HG03520 (cell line): ENCODE results near the gene DISC1.
A peak's percentile ranks its signal among the peaks of the same experiment; 100 is the strongest.
"Not testable (repeated sequence)": the region's sequence is repeated elsewhere in the genome, so short reads cannot be mapped to it uniquely, and the experiment has no call there.

Experiments
- ATAC-seq: cut with Tn5 transposase; IDR thresholded peaks from one replicate; pipeline ENCODE4 v1.9.1; 2021; ENCODE audit warnings: mild to moderate bottlenecking, moderate library complexity; ENCODE audit not compliant: unreplicated experiment

Gene DISC1

DNA sequence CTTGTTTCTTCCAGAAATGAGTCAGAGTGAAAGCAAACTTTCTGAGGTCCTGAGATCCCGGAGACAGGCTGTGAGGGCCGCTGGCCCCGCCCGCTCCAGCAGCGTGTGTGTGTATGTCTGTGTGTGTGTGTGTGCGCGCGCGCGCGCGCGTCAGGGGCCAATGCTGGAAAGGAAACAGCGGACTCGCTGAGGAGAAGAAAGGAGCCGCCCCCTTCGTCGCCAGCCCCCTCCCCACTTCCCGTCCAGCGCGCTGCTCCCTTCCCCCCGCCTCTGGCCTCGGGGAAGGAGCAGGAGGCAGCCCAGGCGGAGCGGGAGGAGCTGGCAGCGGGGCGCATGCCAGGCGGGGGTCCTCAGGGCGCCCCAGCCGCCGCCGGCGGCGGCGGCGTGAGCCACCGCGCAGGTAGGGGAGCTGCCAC lies at the start of gene DISC1:
DISC1 (plus strand) TSS at position 256 of the 416 bp plus-strand sequence; CDS start at position 334, 78 bp downstream.
- peak; percentile 59 for ATAC-seq

DNA sequence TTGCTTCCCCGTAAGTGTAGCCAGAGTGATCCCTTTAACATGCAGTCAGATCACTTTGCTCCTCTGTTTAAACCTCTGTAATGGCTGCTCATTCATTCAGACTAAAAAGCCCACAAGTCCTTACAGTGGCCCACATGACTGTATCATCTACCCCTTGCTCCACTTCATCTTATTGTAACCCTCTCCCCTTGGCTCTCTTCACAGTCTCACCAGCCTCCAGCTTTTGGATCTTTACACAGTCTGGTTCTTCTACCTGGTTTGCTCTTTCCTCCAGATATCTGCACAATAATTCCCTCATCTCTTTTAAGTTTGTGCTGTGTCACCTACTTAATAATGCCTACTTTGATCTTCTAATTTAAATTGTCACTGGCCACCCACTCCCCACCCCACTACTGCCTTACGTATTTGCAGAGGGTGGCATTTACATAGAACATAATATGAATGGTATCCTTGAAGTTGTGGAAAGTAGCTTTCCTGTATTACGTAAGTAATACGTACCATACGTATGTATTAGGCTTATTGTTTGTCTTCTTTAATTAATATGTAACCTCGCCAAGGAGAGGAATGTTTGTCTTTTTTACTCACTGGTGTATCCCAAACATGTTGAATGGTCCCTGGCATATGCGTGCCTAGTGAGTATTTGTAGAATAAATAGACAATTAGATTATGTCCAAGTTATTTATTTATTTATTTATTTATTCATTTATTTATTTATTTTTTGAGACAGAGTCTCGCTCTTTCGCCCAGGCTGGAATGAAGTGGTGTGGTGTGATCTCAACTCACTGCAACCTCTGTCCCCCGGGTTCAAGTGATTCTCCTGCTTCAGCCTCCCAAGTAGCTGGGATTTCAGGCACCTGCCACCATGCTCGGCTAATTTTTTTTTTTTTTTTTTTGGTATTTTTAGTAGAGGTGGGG lies 49.5 kb upstream of the DISC1 start:
- ATAC-seq = no peak

DNA sequence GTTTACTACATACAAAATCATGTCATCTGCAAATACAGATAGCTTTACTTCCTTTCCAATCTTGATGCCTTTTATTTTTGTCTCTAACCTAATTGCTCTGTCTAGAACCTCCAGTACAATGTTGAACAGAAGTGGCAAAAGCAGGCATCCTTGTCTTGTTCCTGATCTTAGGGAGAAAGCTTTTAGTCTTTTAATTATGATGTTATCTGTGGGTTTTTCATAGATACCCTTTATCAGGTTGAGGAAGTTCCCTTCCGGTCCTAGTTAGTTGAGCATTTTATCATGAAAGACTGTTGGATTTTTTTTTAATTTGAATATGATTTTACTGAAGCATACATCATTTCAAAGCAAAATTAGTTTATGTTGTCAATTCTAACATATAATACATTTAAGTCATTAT lies 45.7 kb upstream of the DISC1 start:
- ATAC-seq = no peak

DNA sequence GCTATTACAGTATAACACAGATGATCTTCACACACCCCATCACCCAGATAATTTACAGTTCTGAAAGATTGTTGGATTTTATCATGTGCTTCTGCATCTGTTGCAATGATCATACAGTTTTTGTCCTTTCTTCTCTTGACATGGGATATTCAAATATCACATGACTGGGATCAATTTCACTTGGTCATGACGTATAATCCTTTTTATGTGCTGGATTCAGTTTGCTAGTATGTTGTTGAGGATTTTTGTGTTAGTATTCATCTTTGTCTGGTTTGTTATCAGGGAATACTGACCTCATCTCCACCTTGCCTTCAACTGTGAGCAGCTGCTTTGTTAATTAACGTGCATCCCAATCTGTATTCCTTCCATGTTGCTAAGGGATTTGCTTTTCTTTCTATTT lies 44.7 kb upstream of the DISC1 start:
- ATAC-seq = no peak

DNA sequence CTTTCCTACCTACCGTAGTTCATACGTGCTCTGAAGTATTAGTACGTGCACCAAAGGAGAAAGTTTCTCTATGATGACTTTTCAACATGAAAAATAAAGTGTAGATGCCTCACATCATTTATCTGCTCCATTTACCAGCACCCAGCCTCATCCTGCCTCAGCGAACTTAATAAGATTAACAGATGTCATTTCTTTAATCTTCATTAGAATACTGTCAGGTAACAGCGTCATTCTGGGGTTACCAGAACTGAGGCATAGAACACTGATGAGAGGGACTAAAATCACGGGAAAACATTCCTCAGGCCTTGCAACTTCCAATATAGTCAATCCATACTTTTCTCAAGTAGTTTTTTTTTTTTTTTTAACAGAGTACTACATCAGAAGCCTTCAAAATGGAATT lies 43.2 kb upstream of the DISC1 start:
- ATAC-seq = no peak

DNA sequence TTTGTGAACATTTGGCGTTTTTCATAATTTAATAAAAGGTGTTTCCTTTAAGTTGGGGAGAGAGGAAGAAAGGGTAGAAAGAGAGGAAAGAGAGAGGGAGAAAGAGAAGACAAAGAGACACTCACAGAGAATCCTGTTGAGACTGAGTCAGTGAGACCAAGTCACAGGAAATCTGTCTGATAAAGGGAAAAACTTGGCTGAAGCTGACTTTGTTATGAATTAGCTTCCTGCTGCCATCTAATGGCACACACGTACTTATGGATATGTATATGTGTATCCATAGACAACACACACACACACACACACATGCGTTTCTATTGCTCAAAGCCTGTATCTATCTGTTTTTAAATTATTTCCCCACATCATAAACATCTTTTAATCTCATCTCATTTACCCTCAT lies 42.5 kb upstream of the DISC1 start:
- ATAC-seq = no peak

DNA sequence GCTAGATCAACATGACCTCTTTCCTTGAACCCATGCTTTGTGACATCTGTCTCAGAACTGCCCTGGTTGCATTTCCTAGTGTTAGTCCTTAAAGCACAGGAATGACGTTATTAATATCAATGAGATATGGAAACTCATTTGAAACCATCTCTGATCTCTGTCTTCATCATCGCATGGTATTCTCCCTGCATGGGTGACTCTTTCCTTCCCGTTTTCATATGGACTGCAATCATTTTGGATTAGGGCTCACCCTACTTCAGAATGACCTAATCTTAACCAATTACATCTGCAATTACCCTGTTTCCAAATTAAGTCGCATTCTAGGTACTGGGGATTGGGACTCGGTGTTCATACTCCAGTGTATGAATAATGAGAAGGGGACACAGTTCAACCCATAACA lies 41.7 kb upstream of the DISC1 start:
- ATAC-seq = no peak

DNA sequence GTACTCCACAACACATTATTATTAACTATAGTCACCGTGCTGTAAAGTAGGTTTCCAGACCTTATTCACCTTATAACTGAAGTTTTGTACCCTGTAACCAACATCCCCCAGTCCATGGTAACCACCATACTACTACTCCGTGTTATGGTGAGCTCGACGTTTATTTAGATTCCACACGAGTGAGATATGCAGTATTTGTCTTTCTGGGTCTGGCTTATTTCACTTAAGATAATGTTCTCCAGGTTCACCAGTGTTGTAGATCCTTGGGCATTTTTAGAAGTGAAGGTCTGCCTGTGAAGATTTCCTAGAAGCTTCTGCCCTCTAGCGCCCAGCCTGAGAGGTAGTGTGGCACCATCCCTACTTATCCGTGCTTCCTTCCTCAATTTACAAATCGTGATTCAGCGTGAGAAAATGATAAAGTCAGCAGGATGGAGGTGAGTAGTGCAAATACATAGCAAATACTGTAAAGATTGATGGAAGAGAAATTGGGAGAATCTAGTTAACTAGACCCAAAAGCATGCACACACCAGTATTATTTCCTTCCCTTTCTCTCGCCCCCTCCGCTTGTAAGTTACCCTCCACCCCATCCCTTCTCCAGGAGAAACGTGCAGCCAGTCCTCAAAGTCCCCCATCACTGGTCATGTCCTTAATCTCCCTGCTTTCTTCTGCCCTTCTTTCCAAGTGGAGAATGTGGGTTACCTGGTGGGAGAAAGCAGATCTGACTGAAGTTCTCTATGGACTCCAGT lies 36.0 kb upstream of the DISC1 start:
- ATAC-seq = peak; percentile 53

DNA sequence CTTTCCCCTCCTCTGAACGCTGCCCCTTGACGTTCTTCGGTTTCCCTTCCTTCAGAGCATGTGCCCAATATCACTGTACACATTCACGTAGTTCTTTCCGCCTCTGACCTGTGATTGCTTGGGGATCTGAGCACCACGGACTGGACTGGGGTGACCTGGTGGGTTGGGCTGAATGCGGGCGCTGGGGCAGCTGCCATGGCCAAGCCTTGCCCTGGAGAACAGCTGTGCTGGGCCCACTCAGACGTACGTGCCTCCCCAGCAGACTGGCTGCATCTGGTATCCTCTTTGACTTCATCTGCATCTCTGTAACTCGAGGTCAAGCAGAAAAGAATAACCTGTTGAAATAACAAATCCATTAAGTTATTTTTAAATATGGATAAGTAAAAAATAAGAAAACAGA lies 35.1 kb upstream of the DISC1 start:
- ATAC-seq = no peak

DNA sequence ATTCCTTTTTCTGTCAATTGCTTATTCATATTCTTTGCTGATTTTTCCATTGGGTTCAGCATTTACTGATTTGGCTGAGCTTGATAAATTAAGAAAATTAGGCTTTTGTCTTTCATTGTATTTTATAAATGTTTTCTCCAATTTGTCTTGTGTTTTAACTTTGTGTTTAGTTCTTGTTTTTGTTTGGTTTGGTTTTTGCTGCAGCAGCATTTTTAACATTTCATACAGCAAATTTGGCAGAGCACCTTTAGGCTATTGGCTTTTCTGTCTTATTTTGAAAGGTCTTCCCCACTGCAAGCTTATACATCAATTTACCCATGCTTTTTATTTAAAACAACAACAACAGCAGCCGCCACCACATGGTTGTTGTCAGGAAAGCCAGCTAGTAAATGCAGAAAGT lies 33.8 kb upstream of the DISC1 start:
- no peak for ATAC-seq

DNA sequence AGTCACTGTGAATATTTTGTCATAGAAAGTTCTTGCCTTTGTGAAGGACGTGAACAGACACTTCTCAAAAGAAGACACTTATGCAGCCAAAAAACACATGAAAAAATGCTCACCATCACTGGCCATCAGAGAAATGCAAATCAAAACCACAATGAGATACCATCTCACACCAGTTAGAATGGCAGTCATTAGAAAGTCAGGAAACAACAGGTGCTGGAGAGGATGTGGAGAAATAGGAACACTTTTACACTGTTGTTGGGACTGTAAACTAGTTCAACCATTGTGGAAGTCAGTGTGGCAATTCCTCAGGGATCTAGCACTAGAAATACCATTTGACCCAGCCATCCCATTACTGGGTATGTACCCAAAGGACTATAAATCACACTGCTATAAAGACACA lies 33.3 kb upstream of the DISC1 start:
- not testable (repeated sequence) for ATAC-seq

DNA sequence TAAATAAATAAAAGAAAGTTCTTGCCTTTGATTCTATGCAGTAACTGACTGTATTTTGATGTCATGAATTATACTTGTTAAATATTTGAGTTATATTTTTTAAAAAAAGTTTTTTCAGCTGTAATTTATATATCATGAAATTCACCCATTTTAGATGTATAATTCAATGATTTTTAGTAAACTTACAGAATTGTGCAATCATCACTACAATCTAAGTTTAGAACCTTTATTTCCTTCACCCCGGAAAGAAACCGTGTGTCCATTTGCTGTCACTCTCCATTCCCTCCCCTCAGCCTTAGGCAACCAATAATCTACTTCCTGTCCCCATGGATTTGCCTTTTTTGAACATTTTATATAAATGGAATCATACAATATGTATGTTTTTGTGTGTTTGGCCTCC lies 32.5 kb upstream of the DISC1 start:
- no peak for ATAC-seq

DNA sequence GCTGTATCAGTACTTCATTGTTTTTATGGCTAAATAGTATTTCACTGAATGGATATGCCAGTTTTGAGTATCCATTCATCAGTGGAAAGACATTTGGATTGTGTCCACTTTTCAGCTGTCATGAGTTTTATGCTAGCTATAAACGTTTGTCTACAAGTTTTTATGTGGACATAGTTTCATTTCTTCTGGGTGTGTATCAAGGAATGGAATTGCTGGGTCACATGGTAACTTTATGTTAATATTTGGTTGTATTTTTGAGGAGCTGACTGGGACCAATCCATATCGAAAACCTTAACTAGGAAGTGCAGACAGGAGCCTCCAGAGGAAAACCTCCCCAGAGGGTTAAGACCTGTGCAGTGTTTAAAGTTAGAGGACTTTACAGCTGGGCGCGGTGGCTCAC lies 31.8 kb upstream of the DISC1 start:
- no peak for ATAC-seq

DNA sequence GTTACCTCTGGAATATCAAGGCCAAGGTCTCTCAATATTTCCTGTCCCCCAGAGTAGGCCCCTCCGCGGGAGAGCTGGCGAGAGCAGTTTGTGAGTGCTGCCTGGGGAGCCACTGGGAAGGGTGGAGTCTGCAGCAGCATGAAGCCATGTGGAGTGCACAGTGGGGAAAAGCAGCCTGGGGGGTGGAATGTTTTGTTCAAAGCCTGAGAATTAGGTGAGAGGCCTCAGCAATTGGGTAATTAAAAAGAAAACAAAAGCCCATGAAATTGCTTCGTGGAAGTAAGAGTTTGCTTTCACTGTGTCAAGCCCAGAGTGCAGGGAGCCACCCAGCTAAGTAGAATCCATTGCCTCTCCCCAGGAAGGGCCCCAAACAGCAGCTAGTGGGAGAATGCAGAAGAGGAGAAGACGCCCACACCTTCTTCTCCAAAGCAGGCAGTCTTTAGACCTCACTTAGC lies 30.2 kb upstream of the DISC1 start:
- no peak for ATAC-seq

DNA sequence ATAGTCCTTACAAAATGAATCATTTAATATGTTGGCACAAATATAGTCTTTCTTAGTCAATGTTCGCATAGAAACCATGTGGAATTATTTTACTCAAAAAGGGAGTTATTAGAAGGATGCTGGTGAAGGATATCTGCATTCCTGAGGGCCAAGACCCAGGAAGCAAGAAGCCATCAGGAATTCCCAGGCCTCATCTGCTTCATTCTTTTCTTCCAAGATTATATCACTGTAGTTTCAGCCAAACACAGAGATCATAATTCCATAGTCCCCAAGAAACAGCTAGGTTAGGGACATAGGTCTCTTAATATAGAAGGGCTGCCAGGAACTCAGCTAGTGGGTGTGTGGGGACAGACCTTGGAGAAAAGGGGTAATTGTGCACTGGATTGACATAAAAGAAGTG lies 28.6 kb upstream of the DISC1 start:
- ATAC-seq = no peak

DNA sequence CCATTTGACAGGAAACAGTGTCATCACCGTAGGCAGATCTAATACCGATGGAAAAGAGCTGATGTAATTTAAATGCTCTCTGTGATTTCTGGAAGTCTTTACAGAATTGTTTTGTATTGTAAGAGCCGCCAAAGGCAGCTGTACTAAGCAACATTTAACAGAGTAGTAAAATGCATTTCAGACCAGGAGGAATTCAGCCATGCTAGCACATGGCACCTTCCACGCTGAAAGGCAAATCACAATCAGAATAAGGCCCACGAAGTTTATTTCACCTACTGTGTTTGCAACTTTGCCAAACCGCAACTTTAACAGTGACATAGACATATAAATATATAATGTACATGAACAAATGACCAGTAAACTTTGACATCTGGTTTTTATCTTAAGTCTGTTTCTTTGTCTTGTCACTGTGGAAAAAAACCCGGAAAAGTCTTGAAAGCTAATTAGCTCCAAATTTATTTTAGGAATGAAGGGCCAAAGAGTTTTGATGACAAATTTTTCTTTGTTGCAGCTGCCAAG lies 26.1 kb upstream of the DISC1 start:
- no peak for ATAC-seq

DNA sequence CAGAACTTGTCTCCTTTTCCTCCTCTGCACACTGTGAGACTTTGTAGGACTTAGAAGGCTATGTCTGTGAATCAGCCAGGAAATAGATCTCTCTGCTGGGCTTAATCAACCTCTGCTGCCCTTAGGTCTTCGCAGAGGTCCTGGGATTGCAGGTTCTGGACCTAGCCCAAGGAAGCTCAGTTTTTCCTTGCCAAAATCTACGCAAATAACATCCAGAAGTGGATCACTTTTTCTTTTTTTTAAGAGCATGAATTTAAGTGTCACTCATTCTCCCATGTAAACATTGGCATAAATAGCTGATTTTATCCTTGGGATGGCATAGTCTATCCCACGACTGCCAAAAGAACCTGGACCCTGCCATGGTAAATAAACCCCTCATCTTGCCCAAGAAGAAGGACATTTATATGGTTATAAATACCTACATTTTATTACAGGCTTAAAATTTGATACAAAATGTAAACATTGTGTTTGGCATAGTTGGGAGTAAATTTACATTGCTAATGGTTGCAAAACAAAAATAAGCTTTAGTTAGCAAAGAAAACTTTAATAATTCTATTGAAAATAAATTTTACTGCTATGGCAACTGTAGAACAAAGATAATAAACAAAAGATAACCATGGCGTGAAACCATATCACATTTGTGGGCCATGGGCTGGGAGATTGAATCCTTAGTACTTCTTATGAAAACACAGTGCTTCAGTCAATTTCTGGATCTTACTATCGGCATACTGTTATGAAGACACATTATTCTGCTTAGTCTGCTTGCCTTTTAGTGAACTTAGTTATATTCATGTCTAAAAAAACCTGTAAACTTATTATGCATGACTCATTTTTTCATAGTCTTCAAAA lies 24.5 kb upstream of the DISC1 start:
- ATAC-seq = no peak

DNA sequence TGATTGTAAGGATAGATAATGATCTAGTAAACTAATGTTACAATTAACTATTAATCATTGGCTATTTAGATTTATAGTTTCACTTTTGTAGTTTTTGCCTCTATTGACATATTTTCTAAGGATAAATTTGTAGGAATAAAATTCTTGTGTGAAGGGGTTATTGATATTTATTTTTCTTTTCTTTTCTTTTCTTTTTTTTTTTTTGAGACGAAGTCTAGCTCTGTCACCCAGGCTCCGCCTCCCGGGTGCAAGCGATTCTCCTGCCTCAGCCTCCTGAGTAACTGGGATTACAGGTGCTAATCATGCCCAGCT lies 24.0 kb upstream of the DISC1 start:
- no peak for ATAC-seq

DNA sequence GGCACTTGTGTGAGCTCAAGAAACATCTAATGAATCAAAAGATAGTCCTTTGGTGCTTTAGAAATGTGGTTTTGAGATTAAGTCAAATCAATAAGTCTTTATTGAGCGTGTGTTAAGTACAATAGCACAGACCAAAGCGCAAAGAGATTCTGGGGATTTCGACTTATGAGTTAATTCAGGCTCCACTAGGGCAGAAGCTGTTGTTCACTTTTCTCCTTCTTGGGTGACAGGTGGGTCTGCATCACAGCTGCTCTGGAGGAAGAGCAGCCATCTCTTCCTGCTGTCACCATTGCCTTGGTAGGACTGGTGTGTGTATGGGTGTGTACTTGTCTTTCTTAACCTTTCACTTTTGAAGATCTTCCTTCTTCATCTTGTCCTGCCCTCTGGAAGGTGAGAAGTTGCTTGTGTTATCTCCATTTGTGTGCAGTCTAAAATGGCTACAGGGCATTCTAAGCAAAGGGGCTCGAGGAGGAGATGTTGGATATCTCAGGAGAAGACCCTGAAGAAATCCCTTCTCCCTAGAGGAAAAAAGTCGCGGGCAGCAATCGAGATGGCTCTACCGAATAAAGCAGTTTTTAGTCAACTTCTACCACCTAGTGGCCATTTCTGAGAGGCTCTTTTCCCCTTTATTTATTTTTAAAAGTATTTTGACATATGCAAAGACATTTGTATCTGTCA lies 22.9 kb upstream of the DISC1 start:
- no peak for ATAC-seq

DNA sequence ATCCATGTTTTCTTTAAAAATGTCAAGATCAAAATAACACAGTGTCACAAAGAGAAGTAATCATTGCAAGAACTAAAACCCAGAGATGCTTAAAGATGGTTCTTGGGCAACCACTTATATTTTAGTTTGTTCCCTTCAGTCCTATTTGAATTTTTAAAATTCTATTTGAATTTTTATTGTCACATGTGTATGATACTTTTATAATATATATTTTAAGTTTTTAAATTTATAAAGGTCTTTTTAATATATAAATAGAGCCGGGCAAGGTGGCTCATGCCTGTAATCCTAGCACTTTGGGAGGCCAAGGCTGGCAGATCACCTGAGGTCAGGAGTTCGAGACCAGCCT lies 22.3 kb upstream of the DISC1 start:
- no peak for ATAC-seq
